Karpas-422 (cell line): ENCODE measurements around the gene SERTAD4. TPM values are rescaled to one million over a fixed set of nuclear protein-coding genes. Genes with fewer than 3 reads are reported as not detected.

Experiments
- DNase-seq: peaks from one replicate; pipeline ENCODE4 v3.0.0-alpha.2; 2015
- H2AFZ ChIP-seq: fragments of 200-600 bp; sonication (generic); 2 replicates; pipeline ENCODE4 v1.6.1; 2014; ENCODE audit warnings: antibody characterized with exemption, low read length, mixed read lengths
- H3K27ac ChIP-seq: fragments of 200-600 bp; sonication (generic); 2 replicates; pipeline ENCODE4 v1.5.1; 2014; ENCODE audit warnings: mild to moderate bottlenecking, low read length, moderate library complexity
- H3K27me3 ChIP-seq: fragments of 200-600 bp; sonication (generic); 2 replicates; pipeline ENCODE4 v1.6.1; 2014; ENCODE audit warnings: low read length, mixed read lengths
- H3K36me3 ChIP-seq: fragments of 200-600 bp; sonication (generic); 2 replicates; pipeline ENCODE4 v1.6.1; 2014; ENCODE audit warnings: low read length, mixed read lengths; ENCODE audit not compliant: insufficient read depth
- H3K4me1 ChIP-seq: fragments of 200-600 bp; sonication (generic); 2 replicates; pipeline ENCODE4 v1.6.1; 2014; ENCODE audit warnings: mild to moderate bottlenecking, low read length, mixed read lengths
- H3K4me2 ChIP-seq: fragments of 200-600 bp; sonication (generic); 2 replicates; pipeline ENCODE4 v1.6.1; 2014; ENCODE audit warnings: low read length, low read depth, mild to moderate bottlenecking; ENCODE audit not compliant: poor library complexity, severe bottlenecking
- H3K4me3 ChIP-seq: fragments of 200-600 bp; sonication (generic); 2 replicates; pipeline ENCODE4 v1.5.1; 2014; ENCODE audit warnings: mild to moderate bottlenecking, antibody characterized with exemption, low read length, mixed read lengths
- H3K79me2 ChIP-seq: fragments of 200-600 bp; sonication (generic); 2 replicates; pipeline ENCODE4 v1.6.1; 2014; ENCODE audit warnings: mild to moderate bottlenecking, low read length, mixed read lengths
- H3K9ac ChIP-seq: fragments of 200-600 bp; sonication (generic); 2 replicates; pipeline ENCODE4 v1.6.0; 2014; ENCODE audit warnings: low read length
- H3K9me2 ChIP-seq: fragments of 200-600 bp; sonication (generic), shearing (Covaris generic); replicated peaks from 2 replicates; pipeline ENCODE4 v1.6.0; 2014; ENCODE audit warnings: mild to moderate bottlenecking, low read length, moderate library complexity; ENCODE audit not compliant: insufficient read depth
- H3K9me3 ChIP-seq: fragments of 300-700, 200-600 bp; sonication (generic); 2 replicates; pipeline ENCODE4 v1.6.1; 2014; ENCODE audit warnings: low read length, mixed read lengths
- H4K20me1 ChIP-seq: fragments of 200-600 bp; sonication (generic); 2 replicates; pipeline ENCODE4 v1.6.1; 2014; ENCODE audit warnings: mild to moderate bottlenecking, antibody characterized with exemption, low read length, low read depth; ENCODE audit not compliant: insufficient read depth
- total RNA-seq: library from RNA; depleted of rRNA; stranded (reverse); fragments of >200 nt; shearing (Covaris generic); gene quantifications from 2 replicates; pipeline ENCODE4 v1.2.3, GENCODE V29; 2014; ENCODE audit warnings: low replicate concordance

Gene SERTAD4
- total RNA-seq, 1 experiment from 2014 or later = not detected

- Histone ChIP-seq H3K9ac (no peak overlapping the region), H4K20me1 (no peaks in the 10 kb centered on the region), H3K27me3 (no peaks in the 10 kb centered on the region), H3K9me3 (no peaks in the 10 kb centered on the region), H3K4me3 (no peak overlapping the region), H3K9me2 (no peaks in the 10 kb centered on the region), H3K4me1 (no peaks in the 10 kb centered on the region), H2AFZ (no peak overlapping the region), H3K79me2 (no peaks in the 10 kb centered on the region), H3K27ac (no peak overlapping the region), H3K36me3 (no peaks in the 10 kb centered on the region), H3K4me2 (no peak overlapping the region)
- no peak for DNase-seq
Measured at GRCh38 chr1:210223226-210223904, 9.2 kb upstream of the SERTAD4 start.

- no peaks in the 10 kb centered on the region for H3K79me2 ChIP-seq
- no peaks in the 10 kb centered on the region for H3K36me3 ChIP-seq
- no peaks in the 10 kb centered on the region for H3K9me2 ChIP-seq
- H3K27me3 ChIP-seq = no peaks in the 10 kb centered on the region
- H3K4me3 ChIP-seq = no peak overlapping the region
- H3K9me3 ChIP-seq = no peaks in the 10 kb centered on the region
- H3K27ac ChIP-seq = no peak overlapping the region
- no peaks in the 10 kb centered on the region for H4K20me1 ChIP-seq
- H3K9ac ChIP-seq = no peak overlapping the region
- no peak overlapping the region for H2AFZ ChIP-seq
- H3K4me1 ChIP-seq = no peaks in the 10 kb centered on the region
- DNase-seq = no peak
- no peak overlapping the region for H3K4me2 ChIP-seq
Measured at GRCh38 chr1:210228158-210228557, 4.4 kb upstream of the SERTAD4 start.

GRCh38 chr1:210230149-210230695, 2.4 kb upstream of the SERTAD4 start:
- Histone ChIP-seq H3K4me1 (no peaks in the 10 kb centered on the region), H3K27ac (no peak overlapping the region), H4K20me1 (no peaks in the 10 kb centered on the region), H3K9me2 (no peaks in the 10 kb centered on the region), H2AFZ (no peak overlapping the region), H3K4me2 (no peak overlapping the region), H3K9ac (no peak overlapping the region), H3K79me2 (no peaks in the 10 kb centered on the region), H3K36me3 (no peaks in the 10 kb centered on the region), H3K27me3 (no peaks in the 10 kb centered on the region), H3K9me3 (no peaks in the 10 kb centered on the region), H3K4me3 (no peak overlapping the region)
- no peak for DNase-seq

GRCh38 chr1:210231846-210232510, 618 bp upstream of the SERTAD4 start:
- Histone ChIP-seq H3K36me3 (no peaks in the 10 kb centered on the region), H3K4me1 (no peaks in the 10 kb centered on the region), H3K9me2 (no peaks in the 10 kb centered on the region), H3K27me3 (no peaks in the 10 kb centered on the region), H3K9me3 (no peaks in the 10 kb centered on the region), H3K79me2 (no peaks in the 10 kb centered on the region), H3K9ac (no peak overlapping the region), H3K4me2 (no peak overlapping the region), H3K4me3 (no peak overlapping the region), H4K20me1 (no peaks in the 10 kb centered on the region), H3K27ac (no peak overlapping the region), H2AFZ (no peak overlapping the region)
- DNase-seq = no peak

GRCh38 chr1:210233216-210233494, 559 bp downstream of the SERTAD4 start:
- Histone ChIP-seq H2AFZ (no peak overlapping the region), H3K4me2 (no peak overlapping the region), H3K9me2 (no peaks in the 10 kb centered on the region), H3K4me3 (no peak overlapping the region), H3K9ac (no peak overlapping the region), H3K36me3 (no peaks in the 10 kb centered on the region), H3K79me2 (no peaks in the 10 kb centered on the region), H3K27ac (no peak overlapping the region), H3K9me3 (no peaks in the 10 kb centered on the region), H3K4me1 (no peaks in the 10 kb centered on the region), H3K27me3 (no peaks in the 10 kb centered on the region), H4K20me1 (no peaks in the 10 kb centered on the region)
- DNase-seq = no peak

GRCh38 chr1:210233495-210234328, 1.1 kb downstream of the SERTAD4 start:
- H3K27ac ChIP-seq = no peak overlapping the region
- no peaks in the 10 kb centered on the region for H3K27me3 ChIP-seq
- H2AFZ ChIP-seq = no peak overlapping the region
- no peaks in the 10 kb centered on the region for H3K79me2 ChIP-seq
- no peaks in the 10 kb centered on the region for H4K20me1 ChIP-seq
- H3K9ac ChIP-seq = no peak overlapping the region
- no peaks in the 10 kb centered on the region for H3K36me3 ChIP-seq
- no peak overlapping the region for H3K4me3 ChIP-seq
- no peaks in the 10 kb centered on the region for H3K4me1 ChIP-seq
- no peak for DNase-seq
- no peaks in the 10 kb centered on the region for H3K9me3 ChIP-seq
- H3K9me2 ChIP-seq = no peaks in the 10 kb centered on the region
- H3K4me2 ChIP-seq = no peak overlapping the region

GRCh38 chr1:210234329-210234757, 1.7 kb downstream of the SERTAD4 start:
- Histone ChIP-seq H3K27ac (no peak overlapping the region), H3K4me3 (no peak overlapping the region), H3K9ac (no peak overlapping the region), H3K27me3 (no peaks in the 10 kb centered on the region), H3K36me3 (no peaks in the 10 kb centered on the region), H2AFZ (no peak overlapping the region), H3K4me2 (no peak overlapping the region), H3K9me3 (no peaks in the 10 kb centered on the region), H4K20me1 (no peaks in the 10 kb centered on the region), H3K79me2 (no peaks in the 10 kb centered on the region), H3K9me2 (no peaks in the 10 kb centered on the region), H3K4me1 (no peaks in the 10 kb centered on the region)
- no peak for DNase-seq

GRCh38 chr1:210235363-210236053, 2.9 kb downstream of the SERTAD4 start:
- H3K9ac ChIP-seq = no peak overlapping the region
- H3K4me2 ChIP-seq = no peak overlapping the region
- no peak for DNase-seq
- no peaks in the 10 kb centered on the region for H3K9me3 ChIP-seq
- no peak overlapping the region for H3K4me3 ChIP-seq
- no peak overlapping the region for H2AFZ ChIP-seq
- no peaks in the 10 kb centered on the region for H3K36me3 ChIP-seq
- no peaks in the 10 kb centered on the region for H4K20me1 ChIP-seq
- H3K9me2 ChIP-seq = no peaks in the 10 kb centered on the region
- H3K4me1 ChIP-seq = no peaks in the 10 kb centered on the region
- no peak overlapping the region for H3K27ac ChIP-seq
- no peaks in the 10 kb centered on the region for H3K79me2 ChIP-seq
- no peaks in the 10 kb centered on the region for H3K27me3 ChIP-seq
